GM19438 (cell line): ENCODE measurements around the gene RRP1B.
"Not testable (repeated sequence)": the region's sequence is repeated elsewhere in the genome, so short reads cannot be mapped to it uniquely, and the experiment has no call there.

Source experiments
- ATAC-seq: cut with Tn5 transposase; IDR thresholded peaks from one replicate; pipeline ENCODE4 v1.9.1; 2021; ENCODE audit warnings: low read depth; ENCODE audit not compliant: unreplicated experiment

The RRP1B gene

GRCh38 chr21:43659136-43660000, at the start of gene RRP1B, which contains the start of gene HSF2BP:
Gene RRP1B, plus strand, starts transcription at chr21:43659560. Its CDS starts 105 bp downstream, at chr21:43659665.
Gene HSF2BP, minus strand, starts transcription at chr21:43659488. Its CDS starts 1,392 bp downstream, at chr21:43658096.
- ATAC-seq: peak; percentile 69

- no peak for ATAC-seq
These were observed 47.6 kb upstream of the RRP1B start for GRCh38 chr21:43611598-43612369.

GRCh38 chr21:43613755-43614638, 45.4 kb upstream of the RRP1B start:
- no peak for ATAC-seq

- ATAC-seq: no peak
These were observed 44.5 kb upstream of the RRP1B start for GRCh38 chr21:43614839-43615238.

GRCh38 chr21:43616861-43617260, 42.5 kb upstream of the RRP1B start:
- not testable (repeated sequence) for ATAC-seq

GRCh38 chr21:43618940-43619339, 40.4 kb upstream of the RRP1B start:
- no peak for ATAC-seq

- no peak for ATAC-seq
These were observed 40.0 kb upstream of the RRP1B start for GRCh38 chr21:43619344-43619743.

GRCh38 chr21:43619856-43620255, 39.5 kb upstream of the RRP1B start:
- ATAC-seq: no peak

GRCh38 chr21:43622796-43623195, 36.6 kb upstream of the RRP1B start:
- no peak for ATAC-seq

- ATAC-seq: no peak
These were observed 35.8 kb upstream of the RRP1B start for GRCh38 chr21:43623588-43623987.

GRCh38 chr21:43624339-43624738, 35.0 kb upstream of the RRP1B start:
- no peak for ATAC-seq

- ATAC-seq: no peak
These were observed 33.0 kb upstream of the RRP1B start for GRCh38 chr21:43626390-43626789.

- no peak for ATAC-seq
These were observed 31.8 kb upstream of the RRP1B start for GRCh38 chr21:43627527-43627926.

GRCh38 chr21:43631411-43632107, 27.8 kb upstream of the RRP1B start:
- ATAC-seq: no peak

GRCh38 chr21:43632373-43632905, 26.9 kb upstream of the RRP1B start:
- ATAC-seq: no peak

GRCh38 chr21:43634618-43635017, 24.7 kb upstream of the RRP1B start:
- ATAC-seq: no peak

GRCh38 chr21:43635436-43635835, 23.9 kb upstream of the RRP1B start:
- no peak for ATAC-seq

- no peak for ATAC-seq
These were observed 21.7 kb upstream of the RRP1B start for GRCh38 chr21:43637530-43638158.
